ENCODE measurements around the gene CRTC2.
"Not testable (repeated sequence)": the region's sequence is repeated elsewhere in the genome, so short reads cannot be mapped to it uniquely, and the experiment has no call there.

Gene CRTC2

GRCh38 chr1:153919876-153920852, 38.2 kb downstream of the CRTC2 start:
- DNase-seq (no peak), ATAC-seq (no peak)
- Mint-ChIP-seq H3K27ac (peak overlapping the region; percentile 81), H3K4me1 (peaks cover 62% of the 10 kb centered on the region), H3K36me3 (ENCODE audit: low read depth) (peaks cover 10% of the 10 kb centered on the region), H3K9me3 (no peaks in the 10 kb centered on the region), H3K27me3 (no peaks in the 10 kb centered on the region), H3K4me3 (peak overlapping the region; percentile 87)

- H3K36me3 Mint-ChIP-seq (ENCODE audit: low read depth), result peaks cover 16% of the 10 kb centered on the region
- ATAC-seq (no peak), DNase-seq (no peak)
- no peak overlapping the region for H3K4me3 Mint-ChIP-seq
- no peaks in the 10 kb centered on the region for H3K9me3 Mint-ChIP-seq
- no peak overlapping the region for H3K27ac Mint-ChIP-seq
- peaks cover 68% of the 10 kb centered on the region for H3K4me1 Mint-ChIP-seq
- no peaks in the 10 kb centered on the region for H3K27me3 Mint-ChIP-seq
Observed at GRCh38 chr1:153916297-153916696, 42.1 kb downstream of the CRTC2 start.

DNA sequence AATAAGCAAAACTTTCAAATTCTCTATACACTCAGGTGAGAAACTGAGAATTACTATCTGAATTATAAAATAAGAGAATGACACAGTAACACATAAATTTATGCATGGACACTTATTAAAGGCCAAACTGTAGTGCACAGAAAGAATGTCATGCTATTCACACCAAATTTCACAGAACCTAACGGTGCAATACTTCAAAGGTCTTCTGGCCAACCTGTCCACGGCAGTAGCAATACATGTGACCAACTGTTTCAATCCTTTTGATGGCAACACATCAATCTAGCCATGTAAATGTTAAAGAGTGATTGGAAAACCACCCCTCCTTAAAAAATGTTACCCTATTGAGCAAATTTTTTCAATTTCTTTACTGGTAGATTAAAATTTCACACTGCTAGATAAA, 46.1 kb downstream of the CRTC2 start:
- Mint-ChIP-seq H3K4me1 (peaks cover 36% of the 10 kb centered on the region), H3K27ac (no peak overlapping the region), H3K36me3 (ENCODE audit: low read depth) (peaks cover 21% of the 10 kb centered on the region), H3K27me3 (no peaks in the 10 kb centered on the region), H3K4me3 (no peak overlapping the region), H3K9me3 (peaks cover under 1% of the 10 kb centered on the region)
- DNase-seq (no peak), ATAC-seq (no peak)

DNA sequence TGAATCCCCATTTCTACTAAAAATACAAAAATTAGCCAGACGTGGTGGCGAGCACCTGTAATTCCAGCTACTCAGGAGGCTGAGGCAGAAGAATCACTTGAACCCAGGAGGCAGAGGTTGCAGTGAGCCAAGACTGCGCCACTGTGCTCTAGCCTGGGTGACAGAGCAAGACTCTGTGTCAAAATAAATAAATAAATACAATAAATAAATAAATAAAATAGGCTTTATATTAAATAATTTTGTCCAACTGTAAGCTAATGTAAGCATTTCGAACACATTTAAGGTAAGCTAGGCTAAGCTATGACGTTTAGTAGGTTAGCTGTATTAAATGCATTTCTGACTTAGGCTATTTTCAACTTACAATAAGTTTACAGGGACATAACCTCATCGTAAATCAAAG, 47.9 kb downstream of the CRTC2 start:
- not testable (repeated sequence) for ATAC-seq, DNase-seq, H3K9me3 Mint-ChIP-seq, H3K27me3 Mint-ChIP-seq, H3K4me3 Mint-ChIP-seq, H3K27ac Mint-ChIP-seq
- H3K36me3 Mint-ChIP-seq (ENCODE audit: low read depth), result peaks cover 28% of the 10 kb centered on the region
- peaks cover 37% of the 10 kb centered on the region for H3K4me1 Mint-ChIP-seq

DNA sequence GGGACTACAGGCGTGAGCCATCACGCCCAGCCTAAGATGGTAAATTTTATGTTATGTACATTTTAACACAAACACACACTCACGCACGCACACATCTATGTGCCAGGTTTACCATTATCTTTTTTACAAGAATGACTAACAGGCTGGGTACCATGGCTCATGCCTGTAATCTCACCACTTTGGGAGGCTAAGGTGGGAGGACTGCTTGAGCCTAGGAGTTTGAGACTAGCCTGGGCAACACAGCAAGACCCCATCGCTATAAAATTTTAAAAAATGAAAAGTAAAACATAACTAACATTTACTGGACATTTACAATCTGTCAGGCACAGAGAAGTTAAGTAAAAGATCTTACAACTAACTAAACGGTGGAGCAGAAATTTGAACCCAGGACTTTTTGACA, 50.3 kb downstream of the CRTC2 start:
- ATAC-seq, result no peak
- peaks cover 28% of the 10 kb centered on the region for H3K36me3 Mint-ChIP-seq (ENCODE audit: low read depth)
- peaks cover 42% of the 10 kb centered on the region for H3K4me1 Mint-ChIP-seq
- H3K27me3 Mint-ChIP-seq, result no peaks in the 10 kb centered on the region
- no peak overlapping the region for H3K4me3 Mint-ChIP-seq
- H3K9me3 Mint-ChIP-seq, result peaks cover 5% of the 10 kb centered on the region
- DNase-seq, result no peak
- H3K27ac Mint-ChIP-seq, result no peak overlapping the region

DNA sequence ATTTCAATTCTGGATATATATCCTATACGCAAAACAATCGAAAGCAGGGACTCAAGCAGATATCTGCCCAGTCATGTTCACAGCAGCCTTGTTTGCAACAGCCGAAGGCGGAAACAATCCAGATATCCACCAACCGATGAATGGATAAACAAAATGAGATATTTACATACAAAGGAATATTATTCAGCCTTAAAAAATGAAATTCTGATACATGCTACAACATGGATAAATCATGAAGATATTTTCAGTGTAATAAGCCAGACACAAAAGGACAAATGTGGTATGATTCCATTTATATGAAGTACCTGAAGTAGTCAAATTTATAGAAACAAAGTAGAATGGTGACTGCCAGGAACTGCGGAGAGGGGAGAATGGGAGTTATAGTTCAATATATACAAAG, 51.3 kb downstream of the CRTC2 start:
- Mint-ChIP-seq H3K27ac (peak overlapping the region; percentile 59), H3K4me1 (peaks cover 36% of the 10 kb centered on the region), H3K9me3 (peaks cover 5% of the 10 kb centered on the region), H3K4me3 (no peak overlapping the region), H3K36me3 (ENCODE audit: low read depth) (peaks cover 27% of the 10 kb centered on the region), H3K27me3 (no peaks in the 10 kb centered on the region)
- DNase-seq, result no peak
- no peak for ATAC-seq

- peaks cover 5% of the 10 kb centered on the region for H3K9me3 Mint-ChIP-seq
- H3K4me1 Mint-ChIP-seq, result peaks cover 30% of the 10 kb centered on the region
- H3K27ac Mint-ChIP-seq, result peak overlapping the region; percentile 18
- no peak for DNase-seq
- H3K4me3 Mint-ChIP-seq, result no peak overlapping the region
- no peaks in the 10 kb centered on the region for H3K27me3 Mint-ChIP-seq
- no peak for ATAC-seq
- H3K36me3 Mint-ChIP-seq (ENCODE audit: low read depth), result peaks cover 22% of the 10 kb centered on the region
Observed at GRCh38 chr1:153906396-153906795, 52.0 kb downstream of the CRTC2 start.

DNA sequence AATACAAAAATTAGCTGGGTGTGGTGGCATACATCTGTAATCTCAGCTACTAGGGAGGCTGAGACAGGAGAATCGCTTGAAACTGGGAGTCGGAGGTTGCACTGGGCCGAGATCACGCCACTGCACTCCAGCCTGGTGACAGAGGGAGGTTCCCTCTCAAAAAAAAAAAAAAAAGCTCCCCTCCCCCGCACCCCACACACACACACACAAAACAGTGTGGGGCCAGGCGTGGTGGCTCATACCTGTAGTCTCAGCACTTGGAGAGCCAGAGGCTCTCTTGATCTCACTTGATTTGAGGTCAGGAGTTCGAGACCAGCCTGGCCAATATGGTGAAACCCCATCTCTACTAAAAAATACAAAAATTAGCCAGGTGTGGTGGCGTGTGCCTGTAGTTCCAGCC, 52.5 kb downstream of the CRTC2 start:
- Mint-ChIP-seq H3K27ac (peak overlapping the region; percentile 18), H3K4me1 (peaks cover 27% of the 10 kb centered on the region), H3K36me3 (ENCODE audit: low read depth) (peaks cover 21% of the 10 kb centered on the region)
- not testable (repeated sequence) for H3K4me3 Mint-ChIP-seq, H3K9me3 Mint-ChIP-seq, DNase-seq, H3K27me3 Mint-ChIP-seq, ATAC-seq

GRCh38 chr1:153903841-153904455, 54.5 kb downstream of the CRTC2 start:
- Mint-ChIP-seq H3K27ac (no peak overlapping the region), H3K4me3 (no peak overlapping the region), H3K36me3 (ENCODE audit: low read depth) (peaks cover 25% of the 10 kb centered on the region), H3K4me1 (peaks cover 27% of the 10 kb centered on the region), H3K9me3 (peaks cover 5% of the 10 kb centered on the region), H3K27me3 (no peaks in the 10 kb centered on the region)
- ATAC-seq (no peak), DNase-seq (no peak)

GRCh38 chr1:153899509-153899908, 58.9 kb downstream of the CRTC2 start:
- H3K27me3 Mint-ChIP-seq, result no peaks in the 10 kb centered on the region
- H3K27ac Mint-ChIP-seq, result peak overlapping the region; percentile 46
- no peaks in the 10 kb centered on the region for H3K9me3 Mint-ChIP-seq
- ATAC-seq (no peak), DNase-seq (no peak)
- H3K4me1 Mint-ChIP-seq, result peaks cover 10% of the 10 kb centered on the region
- H3K4me3 Mint-ChIP-seq, result no peak overlapping the region
- peaks cover 17% of the 10 kb centered on the region for H3K36me3 Mint-ChIP-seq (ENCODE audit: low read depth)

Data from activated naive CD8-positive, alpha-beta T cell treated with anti-CD3 and anti-CD28 coated beads, Interleukin-2, amount 50 U/mL, for 24 hours (primary cell).